A673 (cell line): ENCODE data around the gene ANO2.

Source experiments
- EZH2 ChIP-seq: fragments of 200-600 bp; sonication (generic); IDR thresholded peaks from 2 replicates; pipeline ENCODE4 v1.6.1; 2017; ENCODE audit warnings: borderline replicate concordance, low read depth, mild to moderate bottlenecking, mixed read lengths, antibody characterized with exemption, low read length; ENCODE audit not compliant: poor library complexity, severe bottlenecking
- TF ChIP-seq, protein P1 (sequence below): fragments of 300-800, 200-600 bp; sonication (generic); conservative IDR thresholded peaks from 2 replicates; pipeline ENCODE4 v1.5.1; 2017; ENCODE audit warnings: low read depth, mild to moderate bottlenecking, antibody characterized with exemption, low read length, moderate library complexity, mixed read lengths

DNA sequence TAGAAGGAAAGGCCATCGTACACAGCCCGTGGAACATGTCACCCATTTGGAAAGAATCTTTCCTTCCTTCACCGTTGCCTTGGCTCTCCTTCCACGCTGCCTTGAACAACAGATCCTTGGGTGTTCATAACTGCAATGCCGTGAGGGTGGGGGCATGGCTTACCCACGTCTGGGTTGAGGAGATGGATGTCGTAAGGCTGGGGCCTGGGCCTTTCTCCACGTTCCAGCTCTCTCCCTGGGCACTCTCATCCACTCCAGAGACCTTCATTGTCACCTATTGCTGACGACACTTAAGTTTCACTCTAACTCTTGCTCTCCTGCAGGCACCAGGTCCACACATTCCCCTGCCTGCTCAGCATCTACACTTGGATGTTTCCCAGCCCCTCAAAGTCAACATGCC, 19.4 kb downstream of the ANO2 start:
- TF ChIP-seq, protein P1, sequence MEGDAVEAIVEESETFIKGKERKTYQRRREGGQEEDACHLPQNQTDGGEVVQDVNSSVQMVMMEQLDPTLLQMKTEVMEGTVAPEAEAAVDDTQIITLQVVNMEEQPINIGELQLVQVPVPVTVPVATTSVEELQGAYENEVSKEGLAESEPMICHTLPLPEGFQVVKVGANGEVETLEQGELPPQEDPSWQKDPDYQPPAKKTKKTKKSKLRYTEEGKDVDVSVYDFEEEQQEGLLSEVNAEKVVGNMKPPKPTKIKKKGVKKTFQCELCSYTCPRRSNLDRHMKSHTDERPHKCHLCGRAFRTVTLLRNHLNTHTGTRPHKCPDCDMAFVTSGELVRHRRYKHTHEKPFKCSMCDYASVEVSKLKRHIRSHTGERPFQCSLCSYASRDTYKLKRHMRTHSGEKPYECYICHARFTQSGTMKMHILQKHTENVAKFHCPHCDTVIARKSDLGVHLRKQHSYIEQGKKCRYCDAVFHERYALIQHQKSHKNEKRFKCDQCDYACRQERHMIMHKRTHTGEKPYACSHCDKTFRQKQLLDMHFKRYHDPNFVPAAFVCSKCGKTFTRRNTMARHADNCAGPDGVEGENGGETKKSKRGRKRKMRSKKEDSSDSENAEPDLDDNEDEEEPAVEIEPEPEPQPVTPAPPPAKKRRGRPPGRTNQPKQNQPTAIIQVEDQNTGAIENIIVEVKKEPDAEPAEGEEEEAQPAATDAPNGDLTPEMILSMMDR: no peak
- no peak for TF ChIP-seq EZH2
